ENCODE results near the gene TBC1D32. TPM values are rescaled to one million over a fixed set of nuclear protein-coding genes. Genes with fewer than 3 reads are reported as not detected.

Gene TBC1D32
- total and polyA plus RNA-seq, 4 donors, result 0.51 to 2.8 (median 1.7) TPM

DNA sequence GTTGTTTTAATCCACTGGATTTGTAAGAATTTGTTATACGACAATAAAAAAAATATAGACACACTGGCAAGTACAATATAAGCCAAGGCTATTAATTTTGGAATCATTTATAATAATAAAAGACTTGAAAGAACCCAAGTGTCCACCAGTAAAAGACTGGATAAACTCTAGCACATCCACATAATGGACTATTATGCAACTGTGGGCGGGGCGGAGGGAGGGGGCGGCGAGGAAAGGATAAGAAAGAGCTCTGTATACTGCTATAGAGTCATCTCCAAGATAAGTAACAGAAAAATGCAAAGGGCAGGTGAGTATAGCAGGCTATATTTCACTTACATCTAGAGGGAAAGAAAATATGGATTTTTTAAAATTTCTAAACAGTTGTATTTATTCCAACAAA lies 123.3 kb downstream of the TBC1D32 start (continued):
- TF ChIP-seq, protein P1, sequence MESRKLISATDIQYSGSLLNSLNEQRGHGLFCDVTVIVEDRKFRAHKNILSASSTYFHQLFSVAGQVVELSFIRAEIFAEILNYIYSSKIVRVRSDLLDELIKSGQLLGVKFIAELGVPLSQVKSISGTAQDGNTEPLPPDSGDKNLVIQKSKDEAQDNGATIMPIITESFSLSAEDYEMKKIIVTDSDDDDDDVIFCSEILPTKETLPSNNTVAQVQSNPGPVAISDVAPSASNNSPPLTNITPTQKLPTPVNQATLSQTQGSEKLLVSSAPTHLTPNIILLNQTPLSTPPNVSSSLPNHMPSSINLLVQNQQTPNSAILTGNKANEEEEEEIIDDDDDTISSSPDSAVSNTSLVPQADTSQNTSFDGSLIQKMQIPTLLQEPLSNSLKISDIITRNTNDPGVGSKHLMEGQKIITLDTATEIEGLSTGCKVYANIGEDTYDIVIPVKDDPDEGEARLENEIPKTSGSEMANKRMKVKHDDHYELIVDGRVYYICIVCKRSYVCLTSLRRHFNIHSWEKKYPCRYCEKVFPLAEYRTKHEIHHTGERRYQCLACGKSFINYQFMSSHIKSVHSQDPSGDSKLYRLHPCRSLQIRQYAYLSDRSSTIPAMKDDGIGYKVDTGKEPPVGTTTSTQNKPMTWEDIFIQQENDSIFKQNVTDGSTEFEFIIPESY (IDR thresholded peaks at IDR 0.05), result no peak
- TF ChIP-seq EGR1 (IDR thresholded peaks at IDR 0.05; ENCODE audit: low read depth in 2 of 2) (no peak), HNF4G (IDR thresholded peaks at IDR 0.05) (no peak), NR2F2 (IDR thresholded peaks at IDR 0.05) (no peak), HNF4A (conservative IDR thresholded peaks at IDR 0.05) (no peak), RAD21 (IDR thresholded peaks at IDR 0.05) (no peak), SP1 (IDR thresholded peaks at IDR 0.05) (no peak), TAF1 (conservative IDR thresholded peaks at IDR 0.05) (no peak), FOXA1 (IDR thresholded peaks at IDR 0.05) (no peak)
- TF ChIP-seq, protein P2, sequence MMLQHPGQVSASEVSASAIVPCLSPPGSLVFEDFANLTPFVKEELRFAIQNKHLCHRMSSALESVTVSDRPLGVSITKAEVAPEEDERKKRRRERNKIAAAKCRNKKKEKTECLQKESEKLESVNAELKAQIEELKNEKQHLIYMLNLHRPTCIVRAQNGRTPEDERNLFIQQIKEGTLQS (IDR thresholded peaks at IDR 0.05), result no peak

DNA sequence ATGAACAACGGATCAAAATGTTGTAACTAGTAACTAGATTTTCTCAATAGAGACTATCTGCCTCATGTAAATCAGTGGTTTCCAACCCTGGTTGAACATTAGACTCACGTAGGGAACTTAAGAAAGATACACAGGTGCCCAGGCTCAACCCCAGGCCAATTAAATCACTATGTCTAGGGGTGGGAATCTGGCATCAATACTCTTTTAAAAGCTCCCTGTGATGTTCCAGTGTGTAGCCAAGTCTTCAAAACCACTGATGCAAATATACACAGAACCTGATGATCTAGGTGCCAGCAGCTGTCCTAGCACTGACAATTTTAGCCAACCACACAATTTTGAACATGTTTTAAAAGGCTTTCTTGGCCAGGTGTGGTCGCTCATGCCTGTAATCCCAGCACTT lies 128.7 kb downstream of the TBC1D32 start:
- no peaks in the 10 kb centered on the region for H3K27me3 ChIP-seq (ENCODE audit: control insufficient read depth in 4 of 4, insufficient read depth in 4 of 4, low read length in 3 of 4)
- H3K9me3 ChIP-seq (ENCODE audit: control insufficient read depth in 4 of 4, low read length in 3 of 4), result no peaks in the 10 kb centered on the region
- no peaks in the 10 kb centered on the region for H3K4me1 ChIP-seq (ENCODE audit: control insufficient read depth in 4 of 4, insufficient read depth in 4 of 4, low read length in 3 of 4)
- TF ChIP-seq, protein P3, sequence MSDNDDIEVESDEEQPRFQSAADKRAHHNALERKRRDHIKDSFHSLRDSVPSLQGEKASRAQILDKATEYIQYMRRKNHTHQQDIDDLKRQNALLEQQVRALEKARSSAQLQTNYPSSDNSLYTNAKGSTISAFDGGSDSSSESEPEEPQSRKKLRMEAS (IDR thresholded peaks at IDR 0.05), result no peak
- no peak for TF ChIP-seq TAF1 (conservative IDR thresholded peaks at IDR 0.05)
- no peak for TF ChIP-seq RAD21 (IDR thresholded peaks at IDR 0.05)
- TF ChIP-seq, protein P4, sequence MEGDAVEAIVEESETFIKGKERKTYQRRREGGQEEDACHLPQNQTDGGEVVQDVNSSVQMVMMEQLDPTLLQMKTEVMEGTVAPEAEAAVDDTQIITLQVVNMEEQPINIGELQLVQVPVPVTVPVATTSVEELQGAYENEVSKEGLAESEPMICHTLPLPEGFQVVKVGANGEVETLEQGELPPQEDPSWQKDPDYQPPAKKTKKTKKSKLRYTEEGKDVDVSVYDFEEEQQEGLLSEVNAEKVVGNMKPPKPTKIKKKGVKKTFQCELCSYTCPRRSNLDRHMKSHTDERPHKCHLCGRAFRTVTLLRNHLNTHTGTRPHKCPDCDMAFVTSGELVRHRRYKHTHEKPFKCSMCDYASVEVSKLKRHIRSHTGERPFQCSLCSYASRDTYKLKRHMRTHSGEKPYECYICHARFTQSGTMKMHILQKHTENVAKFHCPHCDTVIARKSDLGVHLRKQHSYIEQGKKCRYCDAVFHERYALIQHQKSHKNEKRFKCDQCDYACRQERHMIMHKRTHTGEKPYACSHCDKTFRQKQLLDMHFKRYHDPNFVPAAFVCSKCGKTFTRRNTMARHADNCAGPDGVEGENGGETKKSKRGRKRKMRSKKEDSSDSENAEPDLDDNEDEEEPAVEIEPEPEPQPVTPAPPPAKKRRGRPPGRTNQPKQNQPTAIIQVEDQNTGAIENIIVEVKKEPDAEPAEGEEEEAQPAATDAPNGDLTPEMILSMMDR (IDR thresholded peaks at IDR 0.05; ENCODE audit: low read depth, low read length, missing input control), result no peak
- TF ChIP-seq RXRA (IDR thresholded peaks at IDR 0.05), result no peak
- no peak for TF ChIP-seq SP1 (IDR thresholded peaks at IDR 0.05)
- no peak for TF ChIP-seq NR2F2 (IDR thresholded peaks at IDR 0.05)
- no peak for TF ChIP-seq FOXA2 (IDR thresholded peaks at IDR 0.05)
- TF ChIP-seq, protein P2 (IDR thresholded peaks at IDR 0.05), result no peak
- TF ChIP-seq, protein P1 (IDR thresholded peaks at IDR 0.05), result no peak
- TF ChIP-seq FOXA1 (IDR thresholded peaks at IDR 0.05), result no peak
- TF ChIP-seq YY1 (IDR thresholded peaks at IDR 0.05), result no peak
- TF ChIP-seq HNF4A (conservative IDR thresholded peaks at IDR 0.05), result no peak
- TF ChIP-seq GABPA (IDR thresholded peaks at IDR 0.05 in 1 of 2, conservative IDR thresholded peaks at IDR 0.05 in 1 of 2), result no peak
- no peak for TF ChIP-seq HNF4G (IDR thresholded peaks at IDR 0.05)
- WGBS, result 95% methylated on average over 3 of the region's 3 CpGs
- no peak overlapping the region for H3K9ac ChIP-seq (ENCODE audit: low read depth in 1 of 2, low read length in 2 of 2)
- no peaks in the 10 kb centered on the region for H3K36me3 ChIP-seq (ENCODE audit: control insufficient read depth in 4 of 4, insufficient read depth in 3 of 4, low read depth in 1 of 4, low read length in 3 of 4)
- H3K4me3 ChIP-seq (ENCODE audit: low read depth in 1 of 3, low read length in 3 of 3), result no peak overlapping the region
- no peak for DNase-seq (ENCODE audit: low spot score)
- no peak overlapping the region for H3K27ac ChIP-seq (ENCODE audit: low read depth in 1 of 2, low read length in 2 of 2)
